GM23248 (cell line): Measurements from ENCODE around the gene UROD.

Experiments
- EZH2 ChIP-seq: fragments of 200-600 bp; sonication (generic); IDR thresholded peaks from 2 replicates; pipeline ENCODE4 v1.6.1; 2018; ENCODE audit warnings: antibody characterized with exemption, mild to moderate bottlenecking; ENCODE audit not compliant: insufficient read depth, poor library complexity, severe bottlenecking
- EZH2phosphoT487 ChIP-seq: fragments of 200-600 bp; sonication (generic); IDR thresholded peaks from 2 replicates; pipeline ENCODE4 v1.6.1; 2018; ENCODE audit warnings: antibody characterized with exemption, moderate library complexity, mild to moderate bottlenecking, low read depth; ENCODE audit not compliant: insufficient read depth

- no peak for TF ChIP-seq EZH2phosphoT487
- no peak for TF ChIP-seq EZH2
These were observed 20.8 kb downstream of the UROD start for GRCh38 chr1:45032837-45033236.
